ENCODE data around the gene MBNL2. TPM values are rescaled to one million over a fixed set of nuclear protein-coding genes. Genes with fewer than 3 reads are reported as not detected.

MBNL2 gene
- total RNA-seq, result 27.4 and 39.0 TPM in 2 replicates

GRCh38 chr13:97221989-97222700, at the start of gene MBNL2:
TSS of gene MBNL2 (plus strand) at chr13:97222333. CDS start at chr13:97276236, 53,903 bp downstream.

GRCh38 chr13:97433727-97434396, 211.7 kb downstream of the MBNL2 start, which contains the start of gene RAP2A:
TSS of gene RAP2A (plus strand) at chr13:97434169. CDS start at chr13:97434471, 302 bp downstream.

Other genes with a start within 250 kb of the MBNL2 start
- gene OXGR1, start 227.9 kb upstream of the MBNL2 start, total RNA-seq, result not detected in 2 replicates
- gene RAP2A, start 211.8 kb downstream of the MBNL2 start, total RNA-seq, result 14.0 and 17.3 TPM in 2 replicates

All from bronchus fibroblast of lung (primary cell).